Lower leg skin (tissue), 4 donors: Measurements from ENCODE around the gene FBXO27. TPM values are rescaled to one million over a fixed set of nuclear protein-coding genes. Genes with fewer than 3 reads are reported as not detected.

Experiments
- DNase-seq, 2 donors: peaks; one replicate each; pipeline ENCODE4 v3.0.0-alpha.2; 2019; ENCODE audit warnings: low spot score in 2 of 2
- H3K4me3 ChIP-seq: fragments of 200-600 bp; sonication (generic); 2 replicates; pipeline ENCODE4 v1.5.1; 2017; ENCODE audit warnings: mild to moderate bottlenecking, low read depth; ENCODE audit not compliant: poor library complexity, severe bottlenecking
- POLR2A ChIP-seq, 2 donors: fragments of 450-650 bp; IDR thresholded peaks; one replicate each; pipeline ENCODE4 v1.6.1; 2016 to 2017; ENCODE audit warnings: antibody characterized with exemption in 2 of 2, mild to moderate bottlenecking in 1 of 2, moderate library complexity in 1 of 2
- WGBS, 2 donors: methylation state at CpG; one replicate each; pipeline ENCODE4 v1.1.5; 2018; 5-methylcytosine and 5-hydroxymethylcytosine counted together
- intact Hi-C: fragments of 100-400 bp; cut with DNase I; formaldehyde crosslinking; loops from one replicate; pipeline ENCODE4 v1.15.0; 2023; ENCODE audit warnings: low total_unique reads
- total RNA-seq, 4 donors: library from RNA; depleted of rRNA; stranded (reverse); fragments of >200 nt; gene quantifications; one replicate each; pipeline ENCODE4 v1.1.0, GENCODE V29; 2016
- TF ChIP-seq, protein P1 (sequence below), 3 donors: fragments of 450-650 bp; IDR thresholded peaks; one replicate each; pipeline ENCODE4 v1.5.1; 2016; ENCODE audit warnings: antibody characterized with exemption in 3 of 3, mild to moderate bottlenecking in 3 of 3, moderate library complexity in 2 of 3

Gene FBXO27
- total RNA-seq, 4 donors from 2014 or later: 25.0 to 33.3 (median 29.1) TPM

DNA sequence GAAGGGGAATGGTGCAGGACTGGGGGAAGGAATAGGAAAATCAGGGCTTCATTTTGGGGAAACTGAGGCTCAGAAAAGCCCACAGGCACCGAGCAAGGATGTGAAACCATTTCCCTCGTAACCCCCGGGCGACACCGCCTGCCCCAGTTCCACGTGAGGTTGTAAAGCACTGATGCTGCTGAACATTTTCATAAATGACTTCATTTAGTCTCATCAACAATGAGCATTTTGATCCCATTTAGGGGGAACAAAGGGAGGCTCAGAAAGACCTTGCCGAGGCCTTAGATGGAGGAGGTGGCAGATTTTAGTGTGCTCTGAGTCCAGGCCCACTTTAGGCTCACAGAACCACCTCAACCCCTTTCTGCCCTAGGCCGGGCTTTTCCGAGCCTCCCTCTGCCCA lies 20.5 kb upstream of the FBXO27 start:
- no peak overlapping the region for H3K4me3 ChIP-seq
- TF ChIP-seq POLR2A (IDR thresholded peaks at IDR 0.05): no peak
- TF ChIP-seq, protein P1, sequence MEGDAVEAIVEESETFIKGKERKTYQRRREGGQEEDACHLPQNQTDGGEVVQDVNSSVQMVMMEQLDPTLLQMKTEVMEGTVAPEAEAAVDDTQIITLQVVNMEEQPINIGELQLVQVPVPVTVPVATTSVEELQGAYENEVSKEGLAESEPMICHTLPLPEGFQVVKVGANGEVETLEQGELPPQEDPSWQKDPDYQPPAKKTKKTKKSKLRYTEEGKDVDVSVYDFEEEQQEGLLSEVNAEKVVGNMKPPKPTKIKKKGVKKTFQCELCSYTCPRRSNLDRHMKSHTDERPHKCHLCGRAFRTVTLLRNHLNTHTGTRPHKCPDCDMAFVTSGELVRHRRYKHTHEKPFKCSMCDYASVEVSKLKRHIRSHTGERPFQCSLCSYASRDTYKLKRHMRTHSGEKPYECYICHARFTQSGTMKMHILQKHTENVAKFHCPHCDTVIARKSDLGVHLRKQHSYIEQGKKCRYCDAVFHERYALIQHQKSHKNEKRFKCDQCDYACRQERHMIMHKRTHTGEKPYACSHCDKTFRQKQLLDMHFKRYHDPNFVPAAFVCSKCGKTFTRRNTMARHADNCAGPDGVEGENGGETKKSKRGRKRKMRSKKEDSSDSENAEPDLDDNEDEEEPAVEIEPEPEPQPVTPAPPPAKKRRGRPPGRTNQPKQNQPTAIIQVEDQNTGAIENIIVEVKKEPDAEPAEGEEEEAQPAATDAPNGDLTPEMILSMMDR (IDR thresholded peaks at IDR 0.05): no peak
- DNase-seq: no peak
- intact Hi-C loops: no loop called here
- 79 to 87% methylated on average over 9 of the region's 9 CpGs for WGBS, 2 donors

DNA sequence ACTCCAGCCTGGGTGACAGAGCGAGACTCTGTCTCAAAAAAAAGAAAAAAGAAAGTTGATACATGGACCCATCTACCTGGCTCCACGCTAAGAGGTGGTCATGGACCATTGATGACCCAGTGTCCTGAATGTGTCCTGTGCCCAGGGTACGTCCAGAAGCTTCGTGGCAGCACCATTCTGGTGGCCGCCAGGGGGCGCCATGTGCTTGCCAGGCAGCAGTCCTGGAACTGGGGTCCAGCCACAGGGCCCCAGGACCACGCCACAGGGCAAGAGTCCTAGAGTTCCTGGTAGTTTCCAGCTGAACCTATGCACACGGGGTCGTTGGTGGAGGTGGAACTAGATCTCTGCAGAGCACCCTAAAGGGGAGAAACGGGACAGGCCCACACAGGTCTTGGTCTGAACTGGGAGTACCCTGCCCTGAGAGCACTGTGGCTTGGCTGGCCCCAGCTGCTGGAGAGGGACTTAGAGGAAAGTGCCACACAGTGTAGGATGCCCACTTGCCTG lies 19.9 kb upstream of the FBXO27 start:
- TF ChIP-seq, protein P1 (IDR thresholded peaks at IDR 0.05): no peak
- TF ChIP-seq POLR2A (IDR thresholded peaks at IDR 0.05): no peak
- H3K4me3 ChIP-seq: no peak overlapping the region
- WGBS, 2 donors: 22 to 23% methylated on average over 10 of the region's 10 CpGs
- DNase-seq: peak; percentile 21 to 90
- intact Hi-C loops: no loop called here

DNA sequence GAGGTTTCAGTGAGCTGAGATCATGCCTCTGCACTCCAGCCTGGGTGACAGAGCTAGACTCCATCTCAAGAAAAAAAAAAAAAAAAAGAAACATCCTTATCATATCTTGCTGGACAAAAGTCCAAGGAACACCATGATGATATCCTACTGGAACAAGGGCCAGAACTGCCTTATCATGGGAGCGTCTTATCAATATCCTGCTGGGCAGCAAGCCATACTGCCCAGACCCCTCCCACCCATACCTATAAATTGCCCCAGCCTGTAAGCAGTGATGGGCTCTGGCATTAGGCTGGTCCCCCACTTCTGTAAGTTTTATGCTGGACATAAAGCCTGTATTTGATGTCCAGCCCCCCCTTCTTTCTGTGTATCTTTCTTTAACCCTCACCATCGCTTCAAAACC lies 14.7 kb upstream of the FBXO27 start:
- no peak overlapping the region for H3K4me3 ChIP-seq
- no peak for DNase-seq
- 73 to 95% methylated on average over 2 of the region's 2 CpGs for WGBS, 2 donors
- no peak for TF ChIP-seq POLR2A (IDR thresholded peaks at IDR 0.05)
- TF ChIP-seq, protein P1 (IDR thresholded peaks at IDR 0.05): no peak
- intact Hi-C loops: loop anchor here (10.0 kb wide), 1 partner anchor 82 kb away; no protein-coding TSS in a partner anchor

DNA sequence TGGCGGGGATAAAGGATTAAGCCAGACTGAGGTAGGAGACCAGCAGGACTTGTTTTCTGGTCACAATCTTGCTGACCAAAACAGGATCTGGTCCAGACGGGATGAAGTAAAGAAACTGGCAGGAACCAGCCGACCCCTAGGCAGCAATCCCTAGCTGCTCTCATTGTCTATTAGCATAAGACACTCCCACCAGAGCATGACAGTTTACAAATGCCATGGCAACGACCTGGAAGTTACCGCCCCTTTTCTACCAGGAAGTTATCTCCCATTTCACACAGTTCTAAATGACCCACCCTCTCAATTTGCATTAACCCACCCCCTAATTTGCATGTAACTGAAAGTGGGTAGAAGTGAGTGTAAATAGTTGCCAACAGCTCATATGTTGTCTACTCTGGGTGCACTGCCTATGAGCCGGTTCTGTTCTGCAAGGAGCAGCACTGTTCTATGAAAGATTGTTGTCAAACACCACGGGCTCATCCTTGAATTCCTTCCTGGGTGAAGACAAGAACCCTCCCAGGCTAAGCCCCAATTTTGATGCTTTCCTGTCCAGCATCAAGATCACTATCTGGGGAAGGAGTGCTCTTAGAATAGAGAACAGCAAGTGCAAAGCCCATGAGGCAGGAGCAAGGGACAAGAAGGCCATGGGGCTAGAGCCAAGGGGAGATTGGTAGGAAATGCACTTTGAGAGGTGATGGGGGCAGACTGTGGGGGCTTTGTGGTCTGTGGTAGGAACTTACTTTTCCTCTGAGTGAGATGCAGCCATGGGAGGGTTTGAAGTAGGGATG lies 13.9 kb upstream of the FBXO27 start:
- intact Hi-C loops: loop anchor here (10.0 kb wide), 1 partner anchor 81 kb away; no protein-coding TSS in a partner anchor
- TF ChIP-seq, protein P1 (IDR thresholded peaks at IDR 0.05): no peak
- TF ChIP-seq POLR2A (IDR thresholded peaks at IDR 0.05): no peak
- no peak for DNase-seq
- 70 to 73% methylated on average over 7 of the region's 7 CpGs for WGBS, 2 donors
- H3K4me3 ChIP-seq: no peak overlapping the region

DNA sequence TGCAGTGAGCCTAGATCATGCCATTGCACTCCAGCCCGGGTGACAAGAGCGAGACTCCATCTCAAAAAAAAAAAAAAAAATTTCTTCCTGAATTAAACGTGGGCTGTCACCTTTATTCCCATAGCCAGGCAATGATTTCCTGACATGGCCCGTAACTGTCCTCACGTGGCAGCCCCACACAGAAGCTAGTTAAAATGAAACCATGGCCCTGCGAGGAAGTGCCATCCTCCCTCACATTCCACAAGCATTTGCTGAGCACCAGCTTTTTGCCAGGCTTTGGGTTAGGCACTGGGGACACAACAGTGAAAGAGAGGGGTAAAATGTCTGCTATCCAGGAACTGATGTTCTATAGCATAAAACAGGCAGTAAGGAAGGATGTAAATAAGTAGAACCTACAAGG lies 13.2 kb upstream of the FBXO27 start:
- intact Hi-C loops: loop anchor here (10.0 kb wide), 1 partner anchor 81 kb away; no protein-coding TSS in a partner anchor
- no peak overlapping the region for H3K4me3 ChIP-seq
- DNase-seq: no peak
- WGBS, 2 donors: 78 to 79% methylated on average over 6 of the region's 6 CpGs
- TF ChIP-seq POLR2A (IDR thresholded peaks at IDR 0.05): no peak
- TF ChIP-seq, protein P1 (IDR thresholded peaks at IDR 0.05): no peak
